GM18507 (cell line): ENCODE data around the gene NFATC4.
"Not testable (repeated sequence)": the region's sequence is repeated elsewhere in the genome, so short reads cannot be mapped to it uniquely, and the experiment has no call there.

Experiments
- DNase-seq: peaks from one replicate; pipeline ENCODE4 v3.0.0; 2011; ENCODE audit warnings: low read depth; ENCODE audit not compliant: insufficient read length; ENCODE audit errors: extremely low spot score
- FAIRE-seq: peaks from 2 replicates; lab custom pipeline; 2011; peaks lifted over from hg19 to GRCh38; lab: Jason Lieb, UNC

The NFATC4 gene

DNA sequence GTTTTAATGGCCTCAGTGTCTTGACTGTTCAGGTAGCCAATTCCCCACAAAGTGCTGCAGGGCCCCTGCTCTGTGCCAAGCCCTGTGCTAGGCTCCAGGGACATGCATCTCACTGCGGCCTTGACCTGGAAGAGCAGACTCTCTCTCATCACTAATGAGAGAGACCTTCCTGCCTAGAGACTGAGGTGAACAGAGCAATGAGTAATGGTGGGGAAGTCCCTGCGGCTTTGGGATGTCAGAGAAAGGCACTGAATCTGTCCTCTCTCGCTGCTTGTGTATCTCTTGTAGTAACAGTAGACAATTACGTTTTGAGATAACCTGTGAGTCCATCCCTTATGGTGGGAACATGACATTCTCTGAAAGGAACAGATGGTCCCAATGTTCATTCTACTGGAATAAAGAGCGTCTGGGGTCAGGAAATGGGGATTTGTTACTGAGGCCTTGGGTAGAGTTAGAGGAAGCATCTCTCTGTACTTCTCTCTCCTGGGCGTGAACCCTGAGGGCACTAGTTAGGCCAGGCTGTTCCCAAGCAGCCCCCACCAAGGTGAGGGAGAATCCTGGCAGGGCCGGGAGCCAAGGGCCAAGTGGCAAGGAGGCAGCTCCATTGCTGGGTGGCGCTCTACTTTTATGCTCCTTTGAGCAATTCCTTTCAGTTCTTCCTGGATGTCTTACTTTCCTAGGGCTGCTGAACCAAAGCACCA is 13.5 kb downstream of the NFATC4 start:
- FAIRE-seq (no peak), DNase-seq (no peak)

- DNase-seq (no peak), FAIRE-seq (no peak)
Observed at GRCh38 chr14:24382064-24382371, 14.0 kb downstream of the NFATC4 start.

GRCh38 chr14:24384169-24384568 is 16.2 kb downstream of the NFATC4 start:
- no peak for FAIRE-seq
- no peak for DNase-seq

GRCh38 chr14:24385524-24385923 is 17.5 kb downstream of the NFATC4 start:
- FAIRE-seq (no peak), DNase-seq (no peak)

DNA sequence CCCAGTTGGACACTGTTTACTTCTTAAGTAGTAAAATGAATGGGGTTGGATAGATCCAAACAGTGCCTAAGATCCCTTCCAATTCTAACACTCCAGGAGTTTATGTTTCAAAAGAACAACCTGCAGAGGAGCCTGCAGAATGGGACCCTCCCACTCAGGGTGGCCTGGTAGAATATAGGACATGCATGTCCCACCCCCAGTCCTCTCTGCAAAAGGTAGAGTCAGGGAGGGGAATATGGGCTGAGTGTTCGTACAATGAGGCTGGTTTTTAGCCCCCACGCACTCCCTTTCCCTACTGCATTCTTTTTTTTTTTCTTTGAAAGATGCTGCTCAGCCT is 19.0 kb downstream of the NFATC4 start:
- FAIRE-seq, result no peak
- DNase-seq, result no peak

DNA sequence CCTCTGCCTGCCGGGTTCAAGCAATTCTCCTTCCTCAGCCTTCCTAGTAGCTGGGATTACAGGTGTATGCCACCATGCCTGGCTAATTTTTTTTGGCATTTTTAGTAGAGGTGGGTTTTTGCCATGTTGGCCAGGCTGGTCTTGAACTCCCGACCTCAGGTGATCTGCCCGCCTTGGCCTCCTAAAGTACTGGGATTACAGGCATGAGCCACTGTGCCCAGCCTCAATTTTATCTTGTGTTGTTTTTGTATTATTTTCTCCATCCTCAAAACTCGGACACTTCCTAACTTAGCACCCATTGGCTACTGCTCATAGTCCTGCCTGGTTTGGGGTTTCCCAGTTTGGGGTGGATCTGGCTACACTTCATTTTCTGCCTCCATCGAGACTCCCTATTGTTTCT is 19.6 kb downstream of the NFATC4 start:
- not testable (repeated sequence) for DNase-seq, FAIRE-seq

- FAIRE-seq (no peak), DNase-seq (no peak)
Observed at GRCh38 chr14:24388474-24389179, 20.6 kb downstream of the NFATC4 start.

GRCh38 chr14:24389226-24389848 is 21.4 kb downstream of the NFATC4 start:
- FAIRE-seq, result no peak

DNA sequence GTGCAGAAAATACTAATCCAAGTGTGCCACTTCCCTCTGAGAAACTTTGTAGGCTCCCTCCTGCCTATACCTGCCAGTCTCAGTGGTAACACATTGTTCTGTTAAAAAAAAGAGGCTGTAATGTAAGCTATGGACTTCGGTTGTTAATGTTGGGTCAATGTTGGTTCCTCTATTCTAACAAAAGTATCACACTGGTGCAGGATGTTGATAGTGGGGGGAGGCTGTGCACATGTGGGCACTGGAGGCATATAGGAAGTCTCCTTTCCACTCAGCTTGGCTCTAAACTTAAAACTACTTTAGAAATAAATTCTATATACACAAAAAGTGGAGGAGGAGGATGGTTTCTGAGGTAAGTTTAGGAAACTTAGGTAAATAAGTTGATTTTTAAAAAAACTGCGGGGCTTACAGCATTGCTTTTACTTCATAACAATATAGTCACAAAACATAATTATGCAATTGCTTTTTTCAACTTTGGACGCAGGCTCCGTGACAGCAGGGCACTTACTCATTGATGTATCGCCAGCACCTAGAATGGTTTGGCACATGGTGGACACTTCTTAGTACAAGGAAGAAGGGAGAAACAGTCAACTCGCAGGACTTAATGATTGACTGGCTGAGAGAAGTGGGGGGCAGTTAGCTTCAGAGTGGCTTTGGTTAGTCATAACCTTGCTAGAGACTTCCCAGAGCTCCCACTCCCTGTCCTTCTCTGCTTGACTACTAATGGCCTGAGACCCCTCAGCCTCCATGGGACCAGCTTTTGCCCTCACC is 22.9 kb downstream of the NFATC4 start:
- FAIRE-seq (no peak), DNase-seq (no peak)

More at GRCh38 chr14:24389226-24389848, 21.4 kb downstream of the NFATC4 start:
- DNase-seq, result no peak

DNA sequence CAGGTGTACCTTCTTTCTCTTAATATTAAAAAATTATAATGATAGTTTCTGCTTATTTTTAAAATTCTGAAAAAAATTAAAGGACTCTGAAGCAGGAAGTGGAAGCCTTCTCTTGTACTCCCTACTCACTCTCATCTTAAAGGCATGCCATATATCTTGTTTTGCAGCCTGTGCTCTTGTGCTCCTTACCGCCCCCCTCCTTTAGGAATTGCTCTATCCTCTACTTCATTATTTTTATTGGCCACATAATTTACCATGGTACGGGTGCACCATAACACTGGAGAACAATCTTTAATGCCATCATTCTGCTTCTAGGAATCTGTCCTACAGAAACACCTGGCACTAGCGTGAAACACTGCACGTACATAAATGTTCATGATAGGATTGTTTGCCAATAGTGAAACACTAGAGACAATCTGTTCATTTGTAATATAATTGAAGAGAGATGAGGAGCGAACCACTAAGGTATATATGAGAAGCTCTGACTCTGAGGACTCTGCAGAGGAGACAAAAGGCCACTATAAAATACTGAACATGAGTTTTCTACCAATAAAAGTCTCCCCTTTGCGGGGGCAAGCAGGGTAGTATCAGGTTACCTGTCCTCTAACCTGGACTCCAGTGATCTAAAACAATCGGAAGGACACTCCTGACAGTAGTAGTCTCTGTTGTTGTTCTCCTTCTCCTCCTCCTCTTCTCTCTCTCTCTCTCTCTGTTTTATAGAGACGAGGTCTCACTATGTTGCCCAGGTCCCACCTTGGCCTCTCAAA is 24.5 kb downstream of the NFATC4 start:
- FAIRE-seq (no peak), DNase-seq (no peak)

DNA sequence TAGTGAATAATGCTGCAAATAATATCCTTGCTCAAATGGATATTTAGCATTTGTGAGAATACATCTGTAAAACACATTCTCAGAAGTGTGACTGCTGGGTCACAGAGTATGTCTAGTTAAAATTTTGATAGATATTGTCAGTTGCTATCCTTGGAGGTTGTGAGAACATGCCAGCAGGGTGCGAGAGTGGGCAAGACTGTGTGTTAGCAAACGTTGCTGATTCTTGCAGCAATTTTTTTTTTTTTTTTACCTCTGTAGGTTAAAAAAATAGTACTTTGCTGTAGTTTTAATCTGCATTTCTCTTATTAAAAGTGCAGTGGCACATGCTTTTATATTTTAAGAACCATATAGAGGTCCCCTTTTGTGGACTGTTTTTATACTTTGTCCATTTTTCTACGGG is 26.3 kb downstream of the NFATC4 start:
- FAIRE-seq, result no peak

DNA sequence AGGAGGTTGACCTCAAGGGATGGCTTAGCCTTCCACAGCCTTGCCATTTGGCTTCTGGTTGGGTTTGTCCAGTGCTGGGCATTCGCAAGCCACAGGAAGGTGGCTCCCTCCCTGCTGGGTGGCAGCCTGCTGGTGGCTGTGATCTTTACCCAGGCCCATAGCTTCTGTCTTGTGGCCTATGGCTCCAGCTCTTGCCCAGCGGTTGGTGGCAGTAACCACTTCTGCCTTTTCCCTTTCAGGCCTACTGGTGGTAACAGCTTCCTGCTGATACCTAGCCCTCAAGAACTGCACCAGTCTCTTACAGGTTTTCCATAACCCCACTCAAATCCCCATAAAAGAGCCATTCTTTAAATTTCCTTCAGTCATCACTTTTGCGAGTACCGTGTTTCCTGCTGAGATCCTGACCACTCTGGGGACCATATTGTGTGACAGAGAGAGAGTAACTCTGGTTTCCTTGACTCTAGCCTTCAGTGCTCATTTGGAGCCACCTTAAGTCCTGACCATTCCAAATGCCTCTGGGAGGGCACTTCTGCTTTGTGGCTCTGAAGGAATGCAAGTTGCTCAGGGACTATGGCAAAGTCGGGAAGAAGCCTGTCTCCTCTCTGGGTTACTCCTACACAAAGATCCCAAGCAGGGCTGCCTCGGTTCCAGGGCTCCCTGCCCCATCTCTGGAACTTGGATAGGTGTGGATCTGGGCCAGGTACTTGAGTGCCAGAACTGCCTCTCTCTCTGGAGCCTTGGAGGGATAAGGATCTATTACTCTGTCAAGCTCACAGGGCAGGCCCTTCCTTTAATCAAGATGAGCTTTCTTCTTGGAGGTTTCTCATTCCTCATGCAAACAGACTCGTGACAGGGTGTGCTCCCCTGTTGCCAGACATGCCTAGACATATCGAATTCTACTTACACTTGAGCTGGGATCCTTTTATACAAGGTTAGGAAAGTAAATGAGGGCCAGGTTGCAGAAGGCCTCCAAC is 27.9 kb downstream of the NFATC4 start:
- no peak for DNase-seq
- no peak for FAIRE-seq

More for the DNA sequence above, 26.3 kb downstream of the NFATC4 start:
- DNase-seq, result no peak

GRCh38 chr14:24397639-24398292 is 29.8 kb downstream of the NFATC4 start:
- FAIRE-seq (no peak), DNase-seq (no peak)

DNA sequence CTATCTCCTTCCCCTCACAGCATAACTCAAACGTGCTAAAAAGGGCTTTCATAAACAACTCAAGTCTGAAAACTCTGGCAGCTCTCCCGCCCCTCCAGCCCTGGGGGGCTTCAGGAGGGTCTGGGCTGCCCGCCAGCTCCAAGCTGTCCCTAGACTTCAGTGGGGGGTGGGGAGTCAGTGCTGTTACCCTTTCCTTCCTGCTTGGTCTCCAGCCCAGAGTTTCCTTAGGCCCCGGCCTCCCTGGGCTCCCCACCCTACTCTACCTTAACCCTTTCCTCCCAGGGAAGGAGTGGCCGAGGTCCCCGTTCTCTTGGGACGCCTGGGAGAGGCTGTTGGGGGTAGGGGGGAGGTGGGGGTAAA is 30.3 kb downstream of the NFATC4 start:
- DNase-seq, result no peak
- FAIRE-seq, result no peak

DNA sequence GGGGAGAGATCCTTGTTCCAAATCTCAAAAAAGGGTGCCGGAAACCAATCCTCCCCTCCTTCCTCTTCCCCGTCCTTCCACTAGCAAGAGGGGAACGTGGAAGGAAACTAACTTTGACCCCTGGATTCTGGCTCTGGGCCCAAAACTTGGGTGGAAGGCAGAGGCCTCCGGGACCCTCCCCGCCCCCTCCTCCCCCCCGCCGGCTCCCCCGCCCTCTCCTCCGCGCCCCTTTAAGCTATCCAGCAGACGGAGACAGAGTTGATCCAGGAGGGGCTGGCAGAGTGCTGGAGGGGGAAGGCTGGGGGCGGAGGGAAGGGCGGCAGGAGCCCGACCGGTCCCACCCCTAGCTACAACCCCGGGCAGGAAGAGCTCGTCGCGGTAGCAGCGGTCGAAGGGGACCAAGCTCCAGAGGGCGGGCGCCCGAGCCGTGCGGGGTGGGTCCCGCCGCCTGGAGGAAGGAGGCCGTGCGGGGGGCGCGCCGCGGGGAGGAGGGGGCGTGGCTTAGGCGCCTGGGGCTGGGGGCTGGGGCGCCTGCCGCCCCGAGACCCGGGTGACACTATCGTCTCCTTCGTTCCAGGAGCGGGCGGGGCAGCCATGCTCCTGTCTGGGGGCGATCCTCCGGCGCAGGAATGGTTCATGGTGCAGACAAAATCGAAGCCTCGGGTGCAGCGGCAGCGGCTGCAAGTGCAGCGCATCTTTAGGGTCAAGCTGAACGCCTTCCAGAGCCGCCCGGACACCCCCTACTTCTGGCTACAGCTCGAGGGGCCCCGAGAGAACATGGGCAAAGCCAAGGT is 30.9 kb downstream of the NFATC4 start, which contains the start of gene NYNRIN:
TSS of gene NYNRIN (plus strand) at position 351 of the 794 bp plus-strand sequence. CDS start at position 595, 244 bp downstream.
- FAIRE-seq, result no peak
- no peak for DNase-seq

GRCh38 chr14:24399447-24399822 is 31.5 kb downstream of the NFATC4 start:
- FAIRE-seq, result no peak
- DNase-seq, result no peak

GRCh38 chr14:24399999-24400718 is 32.2 kb downstream of the NFATC4 start:
- FAIRE-seq (no peak), DNase-seq (no peak)
